HFF-Myc (cell line): ENCODE results near the gene AMY1A.
"Not testable (repeated sequence)": the region's sequence is repeated elsewhere in the genome, so short reads cannot be mapped to it uniquely, and the experiment has no call there.

Experiments
- DNase-seq: peaks from one replicate; pipeline ENCODE4 v3.0.0-alpha.2; 2011; ENCODE audit warnings: low read depth; ENCODE audit errors: extremely low read depth
- H3K4me3 ChIP-seq: replicated peaks from 2 replicates; pipeline ENCODE4 v1.5.1; 2011; ENCODE audit warnings: low read depth, mild to moderate bottlenecking, control low read depth, low read length
- TF ChIP-seq, protein P1 (sequence below): IDR thresholded peaks from 2 replicates; pipeline ENCODE4 v1.5.1; 2012; ENCODE audit warnings: mild to moderate bottlenecking, low read depth, low read length, control low read depth; ENCODE audit errors: missing control alignments

The AMY1A gene

DNA sequence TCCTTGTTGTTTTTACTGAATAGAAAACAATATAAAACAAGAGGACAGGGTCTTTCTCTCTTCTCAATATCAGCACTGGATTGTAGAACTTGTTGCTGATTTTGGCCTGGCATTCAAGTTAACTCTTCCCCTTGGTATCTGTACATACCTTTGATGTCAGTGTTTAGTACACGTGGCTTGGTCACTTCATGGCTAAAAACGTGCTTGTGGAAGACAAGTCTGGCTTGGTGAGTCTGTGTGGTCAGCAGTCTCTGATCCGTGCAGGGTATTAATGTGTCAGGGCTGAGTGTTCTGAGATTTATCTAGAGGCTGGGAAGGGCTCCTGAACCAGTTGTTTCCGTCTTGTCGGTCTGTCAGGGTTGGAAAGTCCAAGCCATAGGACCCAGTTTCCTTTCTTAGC lies at the start of gene AMY1A:
AMY1A (plus strand) TSS at position 301 of the 400 bp plus-strand sequence. CDS start 571 bp downstream, outside the sequence.
- H3K4me3 ChIP-seq, DNase-seq: not testable (repeated sequence)

DNA sequence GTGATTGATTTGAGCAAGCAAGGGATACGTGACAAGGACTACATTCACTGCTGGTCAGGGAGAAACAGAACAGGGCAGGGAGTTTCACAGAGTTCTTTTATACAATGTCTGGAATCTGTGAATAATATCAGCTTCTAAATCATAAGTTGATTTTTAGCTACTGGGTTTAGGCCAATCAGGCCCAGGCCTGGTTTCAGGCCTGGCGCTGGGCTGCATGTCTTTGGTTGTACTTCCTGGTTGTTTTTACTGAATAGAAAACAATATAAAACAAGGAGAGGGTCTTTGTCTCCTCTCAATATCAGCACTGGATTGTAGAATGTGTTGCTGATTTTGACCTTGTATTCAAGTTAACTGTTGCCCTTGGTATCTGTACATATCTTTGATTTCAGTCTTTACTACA lies 39.2 kb upstream of the AMY1A start:
- DNase-seq = no peak
- TF ChIP-seq, protein P1, sequence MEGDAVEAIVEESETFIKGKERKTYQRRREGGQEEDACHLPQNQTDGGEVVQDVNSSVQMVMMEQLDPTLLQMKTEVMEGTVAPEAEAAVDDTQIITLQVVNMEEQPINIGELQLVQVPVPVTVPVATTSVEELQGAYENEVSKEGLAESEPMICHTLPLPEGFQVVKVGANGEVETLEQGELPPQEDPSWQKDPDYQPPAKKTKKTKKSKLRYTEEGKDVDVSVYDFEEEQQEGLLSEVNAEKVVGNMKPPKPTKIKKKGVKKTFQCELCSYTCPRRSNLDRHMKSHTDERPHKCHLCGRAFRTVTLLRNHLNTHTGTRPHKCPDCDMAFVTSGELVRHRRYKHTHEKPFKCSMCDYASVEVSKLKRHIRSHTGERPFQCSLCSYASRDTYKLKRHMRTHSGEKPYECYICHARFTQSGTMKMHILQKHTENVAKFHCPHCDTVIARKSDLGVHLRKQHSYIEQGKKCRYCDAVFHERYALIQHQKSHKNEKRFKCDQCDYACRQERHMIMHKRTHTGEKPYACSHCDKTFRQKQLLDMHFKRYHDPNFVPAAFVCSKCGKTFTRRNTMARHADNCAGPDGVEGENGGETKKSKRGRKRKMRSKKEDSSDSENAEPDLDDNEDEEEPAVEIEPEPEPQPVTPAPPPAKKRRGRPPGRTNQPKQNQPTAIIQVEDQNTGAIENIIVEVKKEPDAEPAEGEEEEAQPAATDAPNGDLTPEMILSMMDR = no peak

DNA sequence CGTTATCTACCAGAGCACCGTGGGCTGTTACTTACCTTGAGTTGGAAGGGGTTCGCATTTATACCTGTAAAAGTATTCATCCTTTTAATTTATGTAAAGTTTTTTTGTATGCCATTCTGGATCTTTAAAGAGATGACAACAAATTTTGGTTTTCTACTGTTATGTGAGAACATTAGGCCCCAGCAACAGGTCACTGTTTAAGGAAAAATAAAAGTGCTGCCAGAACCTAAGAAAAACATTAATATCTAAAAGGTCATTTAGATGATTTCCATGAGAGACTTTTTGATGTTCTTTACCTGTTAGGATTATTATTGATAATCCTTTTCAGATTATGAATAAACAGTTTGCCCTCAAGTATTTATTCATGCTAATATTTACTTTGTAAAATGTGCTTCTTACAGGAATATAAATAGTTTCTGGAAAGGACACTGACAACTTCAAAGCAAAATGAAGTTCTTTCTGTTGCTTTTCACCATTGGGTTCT lies 38.5 kb upstream of the AMY1A start, which contains the start of gene AMY2A:
AMY2A (plus strand) TSS at position 434 of the 484 bp plus-strand sequence; CDS start at position 448, 14 bp downstream.
- not testable (repeated sequence) for DNase-seq, H3K4me3 ChIP-seq

More for the DNA sequence above, 39.2 kb upstream of the AMY1A start:
- no peak overlapping the region for H3K4me3 ChIP-seq

DNA sequence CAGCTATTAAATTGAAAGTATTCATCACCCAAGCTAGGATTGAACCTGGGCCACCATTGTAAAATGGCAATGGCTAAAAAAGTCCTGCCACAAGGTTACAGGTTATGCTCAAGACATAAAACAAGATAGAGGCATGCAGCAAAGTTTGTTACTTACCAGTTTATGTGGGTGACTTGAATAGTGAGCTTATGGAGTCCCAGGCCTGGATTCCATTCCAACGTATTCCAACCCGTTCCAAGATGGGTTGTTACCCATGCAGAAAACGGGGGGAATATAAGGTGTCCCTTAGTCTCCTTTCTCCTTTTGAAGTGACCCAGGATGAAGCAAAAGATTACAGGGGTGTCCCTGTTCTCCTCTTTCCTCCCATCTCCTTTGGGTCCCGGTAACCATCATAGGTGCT lies 28.1 kb upstream of the AMY1A start:
- not testable (repeated sequence) for H3K4me3 ChIP-seq, DNase-seq

DNA sequence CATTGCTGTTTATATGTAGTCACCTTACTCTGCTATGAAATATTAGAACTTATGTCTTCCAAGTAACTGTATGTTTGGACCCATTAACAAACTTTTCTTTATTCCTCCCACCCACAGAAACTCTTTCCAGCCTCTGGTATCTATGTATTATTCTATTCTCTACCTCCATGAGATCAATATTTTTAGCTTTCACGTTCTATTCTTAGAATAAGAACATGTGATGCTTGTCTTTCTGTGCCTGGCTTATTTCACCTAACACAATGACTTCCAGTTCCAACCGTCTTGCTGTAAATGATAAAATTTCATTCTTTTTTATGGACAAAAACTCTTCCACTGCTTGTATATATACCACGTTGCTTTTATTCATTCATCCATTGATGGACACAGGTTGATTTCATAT lies 14.4 kb upstream of the AMY1A start:
- not testable (repeated sequence) for DNase-seq, H3K4me3 ChIP-seq

DNA sequence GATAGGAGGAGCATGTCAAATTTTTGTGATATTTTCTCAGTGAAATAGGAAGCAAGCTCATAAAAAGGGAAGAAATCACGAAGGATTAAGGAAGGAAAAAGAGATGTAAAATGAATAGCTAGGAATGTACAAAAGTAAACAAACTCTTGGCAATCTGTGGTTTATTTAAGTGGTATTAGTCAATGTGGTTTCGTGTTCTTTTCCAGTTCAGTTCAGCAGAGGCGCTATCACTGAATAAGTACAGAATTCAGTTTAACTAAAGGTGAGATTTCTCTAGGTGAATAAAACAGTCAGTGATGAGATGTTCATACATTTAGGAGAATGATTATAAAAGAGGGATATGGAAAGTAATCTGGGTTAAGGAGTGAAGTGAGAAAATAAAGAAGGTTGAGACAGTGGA lies 11.7 kb upstream of the AMY1A start:
- H3K4me3 ChIP-seq, DNase-seq: not testable (repeated sequence)

DNA sequence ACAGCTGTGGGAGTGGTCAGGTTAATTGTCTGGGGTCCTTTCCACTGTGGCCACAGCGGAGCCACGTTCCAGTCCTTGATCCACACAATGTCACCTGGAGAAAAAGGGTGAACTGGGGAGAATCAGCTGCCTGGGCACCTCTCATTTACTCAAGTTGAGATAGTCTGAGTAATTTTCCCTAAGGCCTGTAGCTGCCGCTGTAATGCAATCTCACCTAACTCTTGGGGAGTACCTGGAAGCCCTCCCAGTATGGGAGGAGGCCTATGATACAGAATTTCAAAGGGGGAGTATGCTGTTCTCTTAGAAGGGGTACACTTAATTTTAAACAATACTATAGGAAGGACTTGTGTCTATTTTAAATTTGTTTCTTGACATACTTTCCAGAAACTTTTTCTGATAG lies 5.3 kb upstream of the AMY1A start:
- not testable (repeated sequence) for DNase-seq, H3K4me3 ChIP-seq

DNA sequence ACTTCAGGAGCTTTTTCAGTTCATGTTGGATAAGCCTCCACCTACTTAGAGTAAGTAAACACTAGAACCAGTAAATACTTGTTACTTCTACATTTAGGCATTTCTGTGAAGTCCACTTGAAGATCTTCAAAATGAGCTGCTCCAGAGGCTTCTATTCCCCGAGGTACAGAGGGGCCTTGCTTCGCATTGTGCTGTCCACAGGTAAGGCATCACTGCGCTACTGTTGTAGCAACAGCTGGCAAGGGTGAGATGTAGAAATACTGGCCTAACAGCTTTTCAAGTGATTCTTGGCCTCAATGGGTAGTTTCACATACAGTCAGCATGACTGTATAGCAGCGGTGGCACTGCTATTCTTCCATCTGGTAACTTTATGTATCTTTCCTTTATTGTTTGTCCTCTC lies 4.7 kb upstream of the AMY1A start:
- not testable (repeated sequence) for DNase-seq, H3K4me3 ChIP-seq

DNA sequence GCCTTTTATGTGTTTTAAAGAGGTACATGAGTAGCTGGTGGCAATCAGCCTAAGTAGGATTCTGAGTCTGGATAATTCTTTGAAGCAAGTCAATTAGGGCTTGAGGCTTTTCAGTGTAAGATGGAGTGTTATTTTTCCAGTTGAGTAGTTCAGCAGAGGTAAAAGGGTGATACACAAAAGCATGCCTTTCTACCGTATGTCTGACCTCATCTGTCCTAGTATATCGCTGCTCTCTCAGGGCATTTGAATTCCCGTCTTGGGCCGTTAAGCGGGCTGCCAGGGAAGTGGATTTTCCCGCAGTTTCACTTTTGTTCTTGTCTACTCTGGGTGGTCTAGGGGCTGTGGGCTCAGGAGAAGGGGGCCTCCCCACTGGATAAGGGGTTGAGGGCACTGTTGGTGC lies 1.4 kb upstream of the AMY1A start:
- H3K4me3 ChIP-seq, DNase-seq: not testable (repeated sequence)

DNA sequence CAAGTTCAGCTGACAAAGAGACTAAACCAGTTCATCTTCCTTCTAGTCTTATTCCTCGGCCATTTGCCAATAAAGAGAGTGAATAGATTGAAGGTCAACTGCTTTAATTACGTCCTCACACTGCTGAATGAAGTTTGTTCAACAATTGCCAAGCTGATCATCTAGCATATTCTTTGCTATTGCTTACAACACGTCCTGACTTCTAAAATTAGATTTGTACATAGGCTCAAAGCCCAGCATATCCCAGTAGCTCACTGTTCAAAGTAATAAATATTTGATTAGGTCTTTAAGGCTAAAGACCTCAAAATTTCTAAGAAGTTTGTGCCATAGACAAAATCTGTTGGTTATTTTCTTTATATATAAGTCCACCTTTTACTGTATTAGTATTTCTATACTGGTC lies 20.8 kb downstream of the AMY1A start:
- DNase-seq, H3K4me3 ChIP-seq: not testable (repeated sequence)

DNA sequence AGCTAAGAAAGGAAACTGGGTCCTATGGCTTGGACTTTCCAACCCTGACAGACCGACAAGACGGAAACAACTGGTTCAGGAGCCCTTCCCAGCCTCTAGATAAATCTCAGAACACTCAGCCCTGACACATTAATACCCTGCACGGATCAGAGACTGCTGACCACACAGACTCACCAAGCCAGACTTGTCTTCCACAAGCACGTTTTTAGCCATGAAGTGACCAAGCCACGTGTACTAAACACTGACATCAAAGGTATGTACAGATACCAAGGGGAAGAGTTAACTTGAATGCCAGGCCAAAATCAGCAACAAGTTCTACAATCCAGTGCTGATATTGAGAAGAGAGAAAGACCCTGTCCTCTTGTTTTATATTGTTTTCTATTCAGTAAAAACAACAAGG lies 40.5 kb downstream of the AMY1A start, which contains the start of gene AMY1B:
AMY1B (minus strand) TSS at position 101 of the 400 bp plus-strand sequence. CDS start 571 bp downstream, outside the sequence.
- H3K4me3 ChIP-seq, DNase-seq: not testable (repeated sequence)

DNA sequence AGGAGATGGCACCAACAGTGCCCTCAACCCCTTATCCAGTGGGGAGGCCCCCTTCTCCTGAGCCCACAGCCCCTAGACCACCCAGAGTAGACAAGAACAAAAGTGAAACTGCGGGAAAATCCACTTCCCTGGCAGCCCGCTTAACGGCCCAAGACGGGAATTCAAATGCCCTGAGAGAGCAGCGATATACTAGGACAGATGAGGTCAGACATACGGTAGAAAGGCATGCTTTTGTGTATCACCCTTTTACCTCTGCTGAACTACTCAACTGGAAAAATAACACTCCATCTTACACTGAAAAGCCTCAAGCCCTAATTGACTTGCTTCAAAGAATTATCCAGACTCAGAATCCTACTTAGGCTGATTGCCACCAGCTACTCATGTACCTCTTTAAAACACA lies 41.9 kb downstream of the AMY1A start:
- not testable (repeated sequence) for H3K4me3 ChIP-seq, DNase-seq

DNA sequence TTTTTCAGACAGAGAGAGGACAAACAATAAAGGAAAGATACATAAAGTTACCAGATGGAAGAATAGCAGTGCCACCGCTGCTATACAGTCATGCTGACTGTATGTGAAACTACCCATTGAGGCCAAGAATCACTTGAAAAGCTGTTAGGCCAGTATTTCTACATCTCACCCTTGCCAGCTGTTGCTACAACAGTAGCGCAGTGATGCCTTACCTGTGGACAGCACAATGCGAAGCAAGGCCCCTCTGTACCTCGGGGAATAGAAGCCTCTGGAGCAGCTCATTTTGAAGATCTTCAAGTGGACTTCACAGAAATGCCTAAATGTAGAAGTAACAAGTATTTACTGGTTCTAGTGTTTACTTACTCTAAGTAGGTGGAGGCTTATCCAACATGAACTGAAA lies 45.1 kb downstream of the AMY1A start:
- DNase-seq, H3K4me3 ChIP-seq: not testable (repeated sequence)

DNA sequence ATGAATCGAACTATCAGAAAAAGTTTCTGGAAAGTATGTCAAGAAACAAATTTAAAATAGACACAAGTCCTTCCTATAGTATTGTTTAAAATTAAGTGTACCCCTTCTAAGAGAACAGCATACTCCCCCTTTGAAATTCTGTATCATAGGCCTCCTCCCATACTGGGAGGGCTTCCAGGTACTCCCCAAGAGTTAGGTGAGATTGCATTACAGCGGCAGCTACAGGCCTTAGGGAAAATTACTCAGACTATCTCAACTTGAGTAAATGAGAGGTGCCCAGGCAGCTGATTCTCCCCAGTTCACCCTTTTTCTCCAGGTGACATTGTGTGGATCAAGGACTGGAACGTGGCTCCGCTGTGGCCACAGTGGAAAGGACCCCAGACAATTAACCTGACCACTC lies 45.7 kb downstream of the AMY1A start:
- DNase-seq, H3K4me3 ChIP-seq: not testable (repeated sequence)

DNA sequence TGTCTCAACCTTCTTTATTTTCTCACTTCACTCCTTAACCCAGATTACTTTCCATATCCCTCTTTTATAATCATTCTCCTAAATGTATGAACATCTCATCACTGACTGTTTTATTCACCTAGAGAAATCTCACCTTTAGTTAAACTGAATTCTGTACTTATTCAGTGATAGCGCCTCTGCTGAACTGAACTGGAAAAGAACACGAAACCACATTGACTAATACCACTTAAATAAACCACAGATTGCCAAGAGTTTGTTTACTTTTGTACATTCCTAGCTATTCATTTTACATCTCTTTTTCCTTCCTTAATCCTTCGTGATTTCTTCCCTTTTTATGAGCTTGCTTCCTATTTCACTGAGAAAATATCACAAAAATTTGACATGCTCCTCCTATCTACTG lies 52.1 kb downstream of the AMY1A start:
- not testable (repeated sequence) for H3K4me3 ChIP-seq, DNase-seq

DNA sequence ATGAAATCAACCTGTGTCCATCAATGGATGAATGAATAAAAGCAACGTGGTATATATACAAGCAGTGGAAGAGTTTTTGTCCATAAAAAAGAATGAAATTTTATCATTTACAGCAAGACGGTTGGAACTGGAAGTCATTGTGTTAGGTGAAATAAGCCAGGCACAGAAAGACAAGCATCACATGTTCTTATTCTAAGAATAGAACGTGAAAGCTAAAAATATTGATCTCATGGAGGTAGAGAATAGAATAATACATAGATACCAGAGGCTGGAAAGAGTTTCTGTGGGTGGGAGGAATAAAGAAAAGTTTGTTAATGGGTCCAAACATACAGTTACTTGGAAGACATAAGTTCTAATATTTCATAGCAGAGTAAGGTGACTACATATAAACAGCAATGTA lies 54.8 kb downstream of the AMY1A start:
- not testable (repeated sequence) for DNase-seq, H3K4me3 ChIP-seq
